Skeletal muscle satellite cell (primary cell): ENCODE data around the gene RTEL1.
A peak's percentile ranks its signal among the peaks of the same experiment; 100 is the strongest.
"Not testable (repeated sequence)": the region's sequence is repeated elsewhere in the genome, so short reads cannot be mapped to it uniquely, and the experiment has no call there.

Experiments used
- H3K27me3 ChIP-seq: 2 replicates; pipeline ENCODE4 v1.7.0; 2013; ENCODE audit warnings: low read length; ENCODE audit not compliant: control insufficient read depth, insufficient read depth
- H3K36me3 ChIP-seq: 2 replicates; pipeline ENCODE4 v1.7.0; 2013; ENCODE audit warnings: mild to moderate bottlenecking, control low read depth, low read length; ENCODE audit not compliant: insufficient read depth
- H3K4me1 ChIP-seq: 2 replicates; pipeline ENCODE4 v1.7.0; 2013; ENCODE audit warnings: low read length; ENCODE audit not compliant: control insufficient read depth, insufficient read depth
- H3K4me2 ChIP-seq: 2 replicates; pipeline ENCODE4 v1.7.0; 2013; ENCODE audit warnings: mild to moderate bottlenecking, low read length
- H3K4me3 ChIP-seq: 2 replicates; pipeline ENCODE4 v1.7.0; 2013; ENCODE audit warnings: low read length
- H3K9ac ChIP-seq: 2 replicates; pipeline ENCODE4 v1.7.0; 2013; ENCODE audit warnings: mild to moderate bottlenecking, low read depth, low read length, moderate library complexity
- H3K9me3 ChIP-seq: replicated peaks from 2 replicates; pipeline ENCODE4 v1.7.0; 2013; ENCODE audit warnings: mild to moderate bottlenecking, control low read depth, low read length

The RTEL1 gene

GRCh38 chr20:63643946-63644345 is 14.2 kb upstream of the RTEL1 start:
- Histone ChIP-seq H3K4me3 (no peak overlapping the region), H3K9ac (no peak overlapping the region), H3K9me3 (no peaks in the 10 kb centered on the region)

GRCh38 chr20:63645218-63645617 is 12.9 kb upstream of the RTEL1 start:
- Histone ChIP-seq H3K9ac (no peak overlapping the region), H3K36me3 (no peaks in the 10 kb centered on the region), H3K9me3 (no peaks in the 10 kb centered on the region), H3K4me2 (no peak overlapping the region), H3K4me1 (peaks cover 11% of the 10 kb centered on the region), H3K4me3 (no peak overlapping the region), H3K27me3 (no peaks in the 10 kb centered on the region)

More at GRCh38 chr20:63643946-63644345, 14.2 kb upstream of the RTEL1 start:
- no peaks in the 10 kb centered on the region for H3K36me3 ChIP-seq
- no peaks in the 10 kb centered on the region for H3K27me3 ChIP-seq
- H3K4me1 ChIP-seq, result peaks cover 11% of the 10 kb centered on the region
- H3K4me2 ChIP-seq, result no peak overlapping the region

- peaks cover 12% of the 10 kb centered on the region for H3K4me1 ChIP-seq
- no peak overlapping the region for H3K9ac ChIP-seq
- no peaks in the 10 kb centered on the region for H3K9me3 ChIP-seq
- no peaks in the 10 kb centered on the region for H3K36me3 ChIP-seq
- no peaks in the 10 kb centered on the region for H3K27me3 ChIP-seq
- no peak overlapping the region for H3K4me3 ChIP-seq
- H3K4me2 ChIP-seq, result no peak overlapping the region
Measured at GRCh38 chr20:63648190-63648589, 9.9 kb upstream of the RTEL1 start.

GRCh38 chr20:63648895-63649589 is 9.1 kb upstream of the RTEL1 start:
- H3K36me3 ChIP-seq, result no peaks in the 10 kb centered on the region
- H3K9me3 ChIP-seq, result no peaks in the 10 kb centered on the region
- no peak overlapping the region for H3K4me2 ChIP-seq
- peaks cover 12% of the 10 kb centered on the region for H3K4me1 ChIP-seq
- no peak overlapping the region for H3K4me3 ChIP-seq
- no peak overlapping the region for H3K9ac ChIP-seq
- H3K27me3 ChIP-seq, result no peaks in the 10 kb centered on the region

- not testable (repeated sequence) for H3K4me2 ChIP-seq, H3K4me3 ChIP-seq, H3K27me3 ChIP-seq, H3K36me3 ChIP-seq, H3K9ac ChIP-seq, H3K9me3 ChIP-seq
- H3K4me1 ChIP-seq, result peaks cover 12% of the 10 kb centered on the region
Measured at GRCh38 chr20:63650486-63650885, 7.6 kb upstream of the RTEL1 start.

- H3K9me3 ChIP-seq, result no peaks in the 10 kb centered on the region
- no peaks in the 10 kb centered on the region for H3K27me3 ChIP-seq
- peaks cover 12% of the 10 kb centered on the region for H3K4me1 ChIP-seq
- no peak overlapping the region for H3K9ac ChIP-seq
- peak overlapping the region; percentile 75 for H3K4me3 ChIP-seq
- H3K4me2 ChIP-seq, result peak overlapping the region; percentile 89
- no peaks in the 10 kb centered on the region for H3K36me3 ChIP-seq
Measured at GRCh38 chr20:63651942-63652191, 6.2 kb upstream of the RTEL1 start.

GRCh38 chr20:63652192-63652980 is 5.7 kb upstream of the RTEL1 start:
- Histone ChIP-seq H3K4me3 (peak overlapping the region; percentile 75), H3K9ac (peak overlapping the region; percentile 38), H3K4me1 (peaks cover 16% of the 10 kb centered on the region), H3K27me3 (no peaks in the 10 kb centered on the region), H3K4me2 (peak overlapping the region; percentile 89), H3K9me3 (no peaks in the 10 kb centered on the region), H3K36me3 (no peaks in the 10 kb centered on the region)

GRCh38 chr20:63653041-63653973 is 4.8 kb upstream of the RTEL1 start, which contains the start of gene STMN3:
Gene STMN3 (minus strand): TSS chr20:63653424. CDS start chr20:63653345, 79 bp downstream.
- Histone ChIP-seq H3K27me3 (no peaks in the 10 kb centered on the region), H3K4me1 (peaks cover 22% of the 10 kb centered on the region)

GRCh38 chr20:63653974-63654668 is 4.0 kb upstream of the RTEL1 start:
- Histone ChIP-seq H3K4me2 (peak overlapping the region; percentile 74), H3K9ac (peak overlapping the region; percentile 35), H3K36me3 (no peaks in the 10 kb centered on the region), H3K4me1 (peaks cover 25% of the 10 kb centered on the region), H3K4me3 (no peak overlapping the region), H3K27me3 (no peaks in the 10 kb centered on the region), H3K9me3 (no peaks in the 10 kb centered on the region)

More at GRCh38 chr20:63653041-63653973, 4.8 kb upstream of the RTEL1 start, which contains the start of gene STMN3:
- peak within 1 kb of the TSS; percentile 38 for H3K9ac ChIP-seq
- no peaks in the 10 kb centered on the region for H3K9me3 ChIP-seq
- H3K4me2 ChIP-seq, result peak within 1 kb of the TSS; percentile 89
- H3K4me3 ChIP-seq, result peak within 1 kb of the TSS; percentile 75
- no peaks in the 10 kb centered on the region for H3K36me3 ChIP-seq

GRCh38 chr20:63655249-63655648 is 2.9 kb upstream of the RTEL1 start:
- Histone ChIP-seq H3K4me3 (no peak overlapping the region), H3K27me3 (no peaks in the 10 kb centered on the region), H3K9ac (no peak overlapping the region), H3K36me3 (no peaks in the 10 kb centered on the region), H3K4me1 (peaks cover 31% of the 10 kb centered on the region), H3K4me2 (no peak overlapping the region), H3K9me3 (no peaks in the 10 kb centered on the region)

- H3K9me3 ChIP-seq, result no peaks in the 10 kb centered on the region
- no peak overlapping the region for H3K9ac ChIP-seq
- H3K36me3 ChIP-seq, result peaks cover 10% of the 10 kb centered on the region
- H3K4me1 ChIP-seq, result peaks cover 31% of the 10 kb centered on the region
- no peaks in the 10 kb centered on the region for H3K27me3 ChIP-seq
- no peak overlapping the region for H3K4me3 ChIP-seq
- H3K4me2 ChIP-seq, result no peak overlapping the region
Measured at GRCh38 chr20:63656451-63656850, 1.7 kb upstream of the RTEL1 start.
